Activated CD8-positive, alpha-beta memory T cell treated with anti-CD3 and anti-CD28 coated beads for 48 hours (primary cell): Measurements from ENCODE around the gene NEMF.
"Not testable (repeated sequence)": the region's sequence is repeated elsewhere in the genome, so short reads cannot be mapped to it uniquely, and the experiment has no call there.

Experiments
- DNase-seq, 3 experiments: peaks; one replicate each; pipeline ENCODE4 v3.0.0-alpha.2; 2020; ENCODE audit warnings: low read depth in 2 of 3, low spot score in 2 of 3

NEMF gene

GRCh38 chr14:49852301-49853157, at the start of gene NEMF:
Gene NEMF, minus strand, starts transcription at chr14:49852788. Its CDS starts 35 bp downstream, at chr14:49852753.
- DNase-seq, result peak; percentile 55 to 71 (median 62)

- no peak for DNase-seq
Measured at GRCh38 chr14:49900973-49901372, 48.4 kb upstream of the NEMF start.

GRCh38 chr14:49898485-49898884, 45.9 kb upstream of the NEMF start:
- DNase-seq, result no peak

GRCh38 chr14:49897965-49898364, 45.4 kb upstream of the NEMF start:
- no peak for DNase-seq

- DNase-seq, result no peak
Measured at GRCh38 chr14:49897414-49897813, 44.8 kb upstream of the NEMF start.

- no peak for DNase-seq
Measured at GRCh38 chr14:49896966-49897365, 44.4 kb upstream of the NEMF start.

- DNase-seq, result not testable (repeated sequence)
Measured at GRCh38 chr14:49896272-49896671, 43.7 kb upstream of the NEMF start.

- DNase-seq, result no peak
Measured at GRCh38 chr14:49895480-49895879, 42.9 kb upstream of the NEMF start.

- DNase-seq, result not testable (repeated sequence)
Measured at GRCh38 chr14:49894214-49895107, 41.9 kb upstream of the NEMF start.

GRCh38 chr14:49893309-49894213, 41.0 kb upstream of the NEMF start:
- DNase-seq, result peak; percentile 74 to 93 (median 80)

GRCh38 chr14:49892636-49893308, 40.2 kb upstream of the NEMF start, which contains the start of gene ARF6:
Gene ARF6, plus strand, starts transcription at chr14:49893082. Its CDS starts 655 bp downstream, at chr14:49893737.
- peak; percentile 90 to 95 (median 94) for DNase-seq

- DNase-seq, result no peak
Measured at GRCh38 chr14:49892301-49892635, 39.7 kb upstream of the NEMF start.

- DNase-seq, result no peak
Measured at GRCh38 chr14:49888293-49888692, 35.7 kb upstream of the NEMF start.

- no peak for DNase-seq
Measured at GRCh38 chr14:49886523-49886922, 33.9 kb upstream of the NEMF start.

- no peak for DNase-seq
Measured at GRCh38 chr14:49882826-49883694, 30.5 kb upstream of the NEMF start.

- DNase-seq, result no peak
Measured at GRCh38 chr14:49881350-49882001, 28.9 kb upstream of the NEMF start.

GRCh38 chr14:49880267-49881064, 27.9 kb upstream of the NEMF start:
- DNase-seq, result no peak

- DNase-seq, result peak in 2 of 3 experiments; percentile 35 to 39
Measured at GRCh38 chr14:49879646-49880204, 27.1 kb upstream of the NEMF start.
